IPS DF 4.7 (cell line): ENCODE results near the gene GAB4.

ENCODE experiments used
- DNase-seq: peaks from one replicate; pipeline ENCODE4 v3.0.0-alpha.2; 2013; ENCODE audit warnings: low spot score; ENCODE audit errors: extremely low read depth

The GAB4 gene

GRCh38 chr22:16912281-16912680 is 95.7 kb downstream of the GAB4 start:
- DNase-seq: no peak
